Breast epithelium (tissue), 3 donors: ENCODE data around the gene TEF.

Source experiments
- POLR2AphosphoS5 ChIP-seq, 3 donors: sonication (generic); formaldehyde crosslinking; IDR thresholded peaks; one replicate each; pipeline ENCODE4 v1.6.1; 2017; ENCODE audit warnings: antibody characterized with exemption in 3 of 3
- TF ChIP-seq, protein P1 (sequence below), 3 donors: fragments of 450-650 bp; IDR thresholded peaks; one replicate each; pipeline ENCODE4 v1.5.1; 2016 to 2017; ENCODE audit warnings: antibody characterized with exemption in 3 of 3, mild to moderate bottlenecking in 3 of 3, moderate library complexity in 3 of 3

DNA sequence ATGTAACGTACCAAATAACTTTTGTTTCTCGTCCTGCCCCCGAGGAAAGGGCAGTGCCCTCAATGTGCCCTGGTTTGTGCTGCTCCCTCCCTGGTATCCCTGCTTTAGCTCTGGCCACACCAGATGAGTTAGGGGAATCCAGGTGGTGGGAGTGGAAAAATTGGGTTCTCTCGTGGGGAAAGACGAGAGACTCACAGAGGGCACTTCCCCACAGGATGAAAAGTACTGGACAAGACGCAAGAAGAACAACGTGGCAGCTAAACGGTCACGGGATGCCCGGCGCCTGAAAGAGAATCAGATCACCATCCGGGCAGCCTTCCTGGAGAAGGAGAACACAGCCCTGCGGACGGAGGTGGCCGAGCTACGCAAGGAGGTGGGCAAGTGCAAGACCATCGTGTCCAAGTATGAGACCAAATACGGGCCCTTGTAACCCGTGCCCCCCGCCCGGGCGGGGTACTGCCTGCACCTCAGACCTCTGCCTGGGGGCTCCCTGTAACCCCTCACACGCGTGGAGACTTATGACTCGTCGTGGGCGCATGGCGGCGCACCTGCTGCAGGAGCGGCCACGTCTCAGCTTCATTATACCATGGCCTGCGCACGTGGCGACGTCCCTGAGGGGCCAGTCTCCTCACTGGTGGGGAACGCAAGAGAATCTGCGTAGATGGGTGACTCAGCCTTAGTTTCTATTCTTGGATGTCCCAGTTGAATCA lies 13.9 kb downstream of the TEF start:
- TF ChIP-seq, protein P1, sequence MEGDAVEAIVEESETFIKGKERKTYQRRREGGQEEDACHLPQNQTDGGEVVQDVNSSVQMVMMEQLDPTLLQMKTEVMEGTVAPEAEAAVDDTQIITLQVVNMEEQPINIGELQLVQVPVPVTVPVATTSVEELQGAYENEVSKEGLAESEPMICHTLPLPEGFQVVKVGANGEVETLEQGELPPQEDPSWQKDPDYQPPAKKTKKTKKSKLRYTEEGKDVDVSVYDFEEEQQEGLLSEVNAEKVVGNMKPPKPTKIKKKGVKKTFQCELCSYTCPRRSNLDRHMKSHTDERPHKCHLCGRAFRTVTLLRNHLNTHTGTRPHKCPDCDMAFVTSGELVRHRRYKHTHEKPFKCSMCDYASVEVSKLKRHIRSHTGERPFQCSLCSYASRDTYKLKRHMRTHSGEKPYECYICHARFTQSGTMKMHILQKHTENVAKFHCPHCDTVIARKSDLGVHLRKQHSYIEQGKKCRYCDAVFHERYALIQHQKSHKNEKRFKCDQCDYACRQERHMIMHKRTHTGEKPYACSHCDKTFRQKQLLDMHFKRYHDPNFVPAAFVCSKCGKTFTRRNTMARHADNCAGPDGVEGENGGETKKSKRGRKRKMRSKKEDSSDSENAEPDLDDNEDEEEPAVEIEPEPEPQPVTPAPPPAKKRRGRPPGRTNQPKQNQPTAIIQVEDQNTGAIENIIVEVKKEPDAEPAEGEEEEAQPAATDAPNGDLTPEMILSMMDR (IDR thresholded peaks at IDR 0.05), result no peak
- no peak for TF ChIP-seq POLR2AphosphoS5 (IDR thresholded peaks at IDR 0.05)
